Mesodermal cell (in vitro differentiated cells): ENCODE data around the gene GATA6. TPM values are rescaled to one million over a fixed set of nuclear protein-coding genes. Genes with fewer than 3 reads are reported as not detected.

Experiments used
- H3K27ac ChIP-seq: 2 replicates; pipeline ENCODE4 v1.7.0; 2013; ENCODE audit warnings: mild to moderate bottlenecking, low read depth, low read length, moderate library complexity; ENCODE audit not compliant: severe bottlenecking
- H3K36me3 ChIP-seq: 2 replicates; pipeline ENCODE4 v1.7.1; 2013; ENCODE audit warnings: mild to moderate bottlenecking, low read length, moderate library complexity; ENCODE audit not compliant: control insufficient read depth, insufficient read depth
- H3K4me1 ChIP-seq: one replicate; pipeline ENCODE4 v1.7.1; 2013; ENCODE audit warnings: mild to moderate bottlenecking, low read length; ENCODE audit not compliant: insufficient read depth, control insufficient read depth, poor library complexity, severe bottlenecking
- H3K4me3 ChIP-seq: 2 replicates; pipeline ENCODE4 v1.7.0; 2013; ENCODE audit warnings: low read length, control low read depth, mild to moderate bottlenecking; ENCODE audit not compliant: insufficient read depth, poor library complexity, severe bottlenecking; ENCODE audit errors: extremely low read depth
- H3K9me3 ChIP-seq: 2 replicates; pipeline ENCODE4 v1.7.1; 2013; ENCODE audit warnings: mild to moderate bottlenecking, low read length, moderate library complexity; ENCODE audit not compliant: control insufficient read depth
- WGBS, 2 experiments: methylation state at CpG; one replicate each; pipeline ENCODE4 v1.1.5; 2013; ENCODE audit warnings: missing lambda C conversion rate in 2 of 2; ENCODE audit not compliant: insufficient coverage in 2 of 2; 5-methylcytosine and 5-hydroxymethylcytosine counted together
- polyA plus RNA-seq, 2 experiments: library from polyadenylated mRNA; stranded (reverse); fragments of 50-300 nt; gene quantifications; one replicate each; pipeline ENCODE4 v1.2.3, GENCODE V29; 2013

GATA6 gene
- 25.2 TPM for polyA plus RNA-seq (2013, experiment 1 of 2)
- polyA plus RNA-seq (2013, experiment 2 of 2), result 29.9 TPM

DNA sequence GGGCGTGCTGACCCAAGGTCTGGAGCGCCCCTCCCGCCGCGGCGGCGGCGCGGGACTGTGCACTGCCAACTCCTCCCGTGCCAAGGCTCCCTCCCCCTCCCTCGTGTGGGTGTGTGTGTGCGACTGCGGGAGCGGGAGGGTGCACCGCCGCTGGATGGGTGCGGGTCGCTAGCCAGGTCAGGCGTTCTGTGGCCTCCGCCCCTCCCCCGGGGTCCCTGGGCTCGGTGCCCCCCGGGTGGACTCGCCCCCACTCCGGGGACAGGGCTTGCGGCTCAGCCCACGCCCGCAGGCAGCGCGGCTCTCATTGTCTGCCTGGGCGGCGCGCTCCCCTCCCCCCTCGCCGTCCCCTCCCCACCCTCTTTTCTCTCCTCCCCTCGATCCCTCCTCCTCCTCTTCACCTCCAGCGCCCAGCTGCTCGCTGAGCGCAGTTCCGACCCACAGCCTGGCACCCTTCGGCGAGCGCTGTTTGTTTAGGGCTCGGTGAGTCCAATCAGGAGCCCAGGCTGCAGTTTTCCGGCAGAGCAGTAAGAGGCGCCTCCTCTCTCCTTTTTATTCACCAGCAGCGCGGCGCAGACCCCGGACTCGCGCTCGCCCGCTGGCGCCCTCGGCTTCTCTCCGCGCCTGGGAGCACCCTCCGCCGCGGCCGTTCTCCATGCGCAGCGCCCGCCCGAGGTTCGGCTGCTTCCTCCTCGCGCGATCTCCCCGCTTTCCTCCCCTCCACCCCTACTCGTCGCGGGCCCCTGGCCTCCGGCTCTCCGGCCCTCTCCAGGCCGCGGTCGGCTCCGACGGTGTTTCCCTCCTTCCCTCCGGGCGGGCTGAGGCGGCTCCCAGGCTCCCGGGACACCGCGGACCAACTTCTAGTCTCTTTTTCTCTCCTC lies at the start of gene GATA6:
TSS of gene GATA6 (plus strand) at position 579 of the 878 bp plus-strand sequence. CDS start 1,556 bp downstream, outside the sequence.
- Histone ChIP-seq H3K9me3 (no peaks in the 10 kb centered on the region), H3K4me1 (peaks cover 10% of the 10 kb centered on the region), H3K4me3 (peak within 1 kb of the TSS; percentile 80), H3K27ac (peak within 1 kb of the TSS; percentile 77), H3K36me3 (peaks cover 17% of the 10 kb centered on the region)
- 0% methylated on average over 32 to 59 of the region's 87 CpGs for WGBS, 2 experiments

- Histone ChIP-seq H3K9me3 (peaks cover 3% of the 10 kb centered on the region), H3K27ac (no peak overlapping the region), H3K4me1 (no peaks in the 10 kb centered on the region), H3K4me3 (no peak overlapping the region), H3K36me3 (no peaks in the 10 kb centered on the region)
- no CpG with 5 or more reads among the region's 1 CpG for WGBS, 2 experiments
Measured at GRCh38 chr18:22124970-22125369, 44.4 kb upstream of the GATA6 start.

DNA sequence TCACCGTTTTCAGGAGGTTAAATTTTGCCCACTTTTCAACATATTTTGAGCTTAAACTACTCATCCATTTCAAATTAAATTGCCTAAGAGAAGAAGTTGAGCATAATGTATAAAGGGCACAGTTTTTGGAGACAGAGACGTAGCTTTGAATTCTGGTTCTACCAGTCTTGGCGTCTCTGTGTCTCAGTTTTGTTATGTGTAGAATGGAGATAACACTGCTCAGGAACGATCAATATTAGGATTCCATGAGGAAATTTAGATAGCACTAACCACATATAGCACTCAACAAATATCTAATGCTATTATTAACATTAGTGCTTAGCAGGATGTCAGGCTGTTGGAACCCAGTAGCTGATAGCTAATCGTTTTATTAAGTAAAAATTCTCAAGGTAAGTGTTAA lies 40.4 kb upstream of the GATA6 start:
- Histone ChIP-seq H3K36me3 (no peaks in the 10 kb centered on the region), H3K27ac (no peak overlapping the region), H3K4me1 (no peaks in the 10 kb centered on the region), H3K4me3 (no peak overlapping the region), H3K9me3 (no peaks in the 10 kb centered on the region)
- 94 to 100% methylated on average over 2 of the region's 5 CpGs for WGBS, 2 experiments

GRCh38 chr18:22129778-22130177 lies 39.6 kb upstream of the GATA6 start:
- WGBS, 2 experiments, result 67 to 75% methylated on average over 1 of the region's 1 CpG
- no peak overlapping the region for H3K27ac ChIP-seq
- no peaks in the 10 kb centered on the region for H3K36me3 ChIP-seq
- H3K4me3 ChIP-seq, result no peak overlapping the region
- H3K4me1 ChIP-seq, result no peaks in the 10 kb centered on the region
- H3K9me3 ChIP-seq, result no peaks in the 10 kb centered on the region

DNA sequence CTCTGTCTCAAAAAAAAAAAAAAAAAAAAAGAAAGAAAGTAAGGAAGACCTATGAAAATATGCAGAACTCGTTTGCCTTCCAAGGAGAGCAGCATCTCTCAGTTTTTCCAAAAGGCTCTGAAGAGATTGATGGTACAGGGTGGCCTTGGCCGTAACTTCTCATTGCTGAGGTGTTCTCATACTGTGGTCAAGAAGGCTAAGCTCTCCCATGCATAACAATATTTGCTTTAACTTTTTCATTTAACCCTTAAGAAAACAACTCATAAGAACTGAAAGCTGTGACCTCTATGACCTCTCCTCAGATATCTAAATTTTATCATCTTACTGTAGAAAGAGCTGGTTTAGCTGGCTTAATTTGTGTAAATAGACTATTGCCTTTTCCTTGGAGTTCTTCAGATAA lies 37.1 kb upstream of the GATA6 start:
- Histone ChIP-seq H3K36me3 (no peaks in the 10 kb centered on the region), H3K9me3 (no peaks in the 10 kb centered on the region), H3K27ac (no peak overlapping the region), H3K4me1 (no peaks in the 10 kb centered on the region), H3K4me3 (no peak overlapping the region)
- 100% methylated on average over 2 of the region's 2 CpGs; no CpG with 5 or more reads in 1 of the 2 experiments for WGBS, 2 experiments

- H3K27ac ChIP-seq, result no peak overlapping the region
- no peaks in the 10 kb centered on the region for H3K36me3 ChIP-seq
- no peaks in the 10 kb centered on the region for H3K9me3 ChIP-seq
- H3K4me1 ChIP-seq, result no peaks in the 10 kb centered on the region
- 78% methylated on average over 2 of the region's 2 CpGs for WGBS, 2 experiments
- no peak overlapping the region for H3K4me3 ChIP-seq
Measured at GRCh38 chr18:22132763-22133162, 36.6 kb upstream of the GATA6 start.

DNA sequence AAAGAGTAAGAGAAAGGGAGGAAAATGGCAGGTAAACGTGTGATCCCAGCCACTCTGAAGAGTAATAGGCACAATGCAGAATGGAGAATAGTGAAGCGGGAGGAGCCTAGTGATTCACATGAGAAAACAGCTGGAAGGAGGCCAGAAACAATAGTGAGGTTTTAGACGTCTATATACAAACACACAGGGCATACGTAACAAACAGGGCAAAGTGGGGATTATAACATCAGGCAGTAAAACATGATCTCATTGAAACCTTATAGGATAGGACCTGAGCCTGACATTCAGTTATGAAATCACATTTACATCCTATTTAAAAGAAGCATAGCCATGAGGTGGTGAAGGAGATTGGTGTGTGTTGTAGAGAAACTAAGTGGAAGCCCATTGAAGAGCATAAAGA lies 33.0 kb upstream of the GATA6 start:
- H3K4me3 ChIP-seq, result no peak overlapping the region
- H3K36me3 ChIP-seq, result no peaks in the 10 kb centered on the region
- H3K9me3 ChIP-seq, result no peaks in the 10 kb centered on the region
- H3K4me1 ChIP-seq, result no peaks in the 10 kb centered on the region
- 74 to 94% methylated on average over 2 of the region's 4 CpGs for WGBS, 2 experiments
- H3K27ac ChIP-seq, result no peak overlapping the region

GRCh38 chr18:22141211-22141610 lies 28.2 kb upstream of the GATA6 start:
- Histone ChIP-seq H3K4me3 (no peak overlapping the region), H3K9me3 (no peaks in the 10 kb centered on the region), H3K4me1 (no peaks in the 10 kb centered on the region), H3K36me3 (no peaks in the 10 kb centered on the region), H3K27ac (no peak overlapping the region)
- WGBS, 2 experiments, result 86% methylated on average over 2 to 3 of the region's 4 CpGs

GRCh38 chr18:22143347-22144340 lies 25.7 kb upstream of the GATA6 start:
- whole genome bisulfite sequencing, 2 experiments, result 82 to 86% methylated on average over 1 to 2 of the region's 7 CpGs
- H3K4me1 ChIP-seq, result no peaks in the 10 kb centered on the region
- H3K9me3 ChIP-seq, result no peaks in the 10 kb centered on the region
- no peak overlapping the region for H3K4me3 ChIP-seq
- H3K27ac ChIP-seq, result no peak overlapping the region
- no peaks in the 10 kb centered on the region for H3K36me3 ChIP-seq

GRCh38 chr18:22145160-22145559 lies 24.2 kb upstream of the GATA6 start:
- no peak overlapping the region for H3K27ac ChIP-seq
- no peak overlapping the region for H3K4me3 ChIP-seq
- no peaks in the 10 kb centered on the region for H3K4me1 ChIP-seq
- H3K9me3 ChIP-seq, result no peaks in the 10 kb centered on the region
- WGBS, 2 experiments, result 92% methylated on average over 2 of the region's 3 CpGs; no CpG with 5 or more reads in 1 of the 2 experiments
- H3K36me3 ChIP-seq, result no peaks in the 10 kb centered on the region
